H1 (cell line): ENCODE data around the gene ITPR1. TPM values are rescaled to one million over a fixed set of nuclear protein-coding genes. Genes with fewer than 3 reads are reported as not detected.

Experiments used
- CHD1 ChIP-seq: IDR thresholded peaks from 2 replicates; pipeline ENCODE4 v1.6.1; 2012; ENCODE audit warnings: low read depth, low read length, improper control_type of control experiment
- CHD7 ChIP-seq: fragments of 300-600 bp; sonication (generic); IDR thresholded peaks from 2 replicates; pipeline ENCODE4 v1.7.1; 2012; ENCODE audit warnings: low read length, moderate library complexity, mild to moderate bottlenecking, inconsistent platforms; ENCODE audit not compliant: insufficient replicate concordance
- KDM4A ChIP-seq: IDR thresholded peaks from one replicate; pipeline ENCODE4 v1.7.1; 2012; ENCODE audit warnings: low read depth, mild to moderate bottlenecking, moderate library complexity, low read length, inconsistent platforms; ENCODE audit not compliant: severe bottlenecking
- POLR2AphosphoS5 ChIP-seq: IDR thresholded peaks from 2 replicates; pipeline ENCODE4 v1.6.1; 2011; ENCODE audit warnings: low read depth, low read length
- TCF12 ChIP-seq: IDR thresholded peaks from 2 replicates; pipeline ENCODE4 v1.6.1; 2011; ENCODE audit warnings: low read depth, mild to moderate bottlenecking, low read length
- polyA plus RNA-seq, 7 experiments: library from polyadenylated mRNA; depleted of rRNA in 3 of 7; stranded (reverse) in 5 of 7; unstranded in 2 of 7; fragments of >200 nt in 5 of 7; fragments of 200-250 nt in 2 of 7; gene quantifications; 1 replicate in 5 of 7; 2 replicates in 1 of 7; 4 replicates in 1 of 7; pipeline versions ENCODE4 v1.2.1 to v1.2.3, GENCODE V29; 2011 to 2013; ENCODE audit warnings: missing spikeins in 2 of 7, mixed read lengths in 2 of 7
- total RNA-seq: library from RNA; stranded (reverse); fragmentation: NEBNext Ultra II Directional; extraction: Animal tissue kit (Norgen Biotek cat#: 25700); gene quantifications from 2 replicates; pipeline ENCODE4 v1.2.1, GENCODE V29; 2021

Gene ITPR1
- total and polyA plus RNA-seq, 2 of the 8 experiments (the other 6 are each of a cell fraction or from before 2014, with no cell fraction given) = 2.5 to 16.3 TPM

GRCh38 chr3:4721511-4721911 lies 228.4 kb downstream of the ITPR1 start (continued):
- no peak for TF ChIP-seq TCF12
- TF ChIP-seq CHD7 = no peak
- TF ChIP-seq POLR2AphosphoS5 = no peak
- no peak for TF ChIP-seq CHD1
- TF ChIP-seq KDM4A = no peak
